ENCODE data around the gene GIMAP8.

- TF ChIP-seq TAF1 (IDR thresholded peaks at IDR 0.05; ENCODE audit: borderline replicate concordance, low read depth, low read length) (no peak), POLR2AphosphoS5 (IDR thresholded peaks at IDR 0.05; ENCODE audit: low read depth, low read length) (no peak), POLR2A (IDR thresholded peaks at IDR 0.05; ENCODE audit: low read depth, low read length) (no peak)
Observed at GRCh38 chr7:150507947-150508602, 57.6 kb downstream of the GIMAP8 start.

Data from GM12892 (cell line).